Thoracic aorta (tissue), 2 donors: Measurements from ENCODE around the gene RSRC1. TPM values are rescaled to one million over a fixed set of nuclear protein-coding genes. Genes with fewer than 3 reads are reported as not detected.

Experiments used
- ATAC-seq: fragments of 150-250 bp; one replicate; pipeline ENCODE4 v1.8.0; 2017; ENCODE audit warnings: low read depth; ENCODE audit not compliant: insufficient number of reproducible peaks, low FRiP score
- DNase-seq: peaks from one replicate; pipeline ENCODE4 v3.0.0-alpha.2; 2020; ENCODE audit warnings: low spot score
- H3K27ac ChIP-seq, 2 donors: fragments of 200-600 bp; sonication (generic); 1 replicate in 1 of 2; 2 replicates in 1 of 2; pipeline ENCODE4 v1.5.1; 2016; ENCODE audit warnings: mild to moderate bottlenecking in 2 of 2, moderate library complexity in 2 of 2
- H3K27me3 ChIP-seq: fragments of 200-600 bp; sonication (generic); replicated peaks from 2 replicates; pipeline ENCODE4 v1.6.0; 2016; ENCODE audit warnings: mild to moderate bottlenecking; ENCODE audit not compliant: insufficient read depth
- H3K36me3 ChIP-seq: fragments of 200-600 bp; sonication (generic); one replicate; pipeline ENCODE4 v1.5.1; 2016
- H3K4me1 ChIP-seq, 2 donors: fragments of 200-600 bp; sonication (generic); 1 replicate in 1 of 2; 2 replicates in 1 of 2; pipeline versions ENCODE4 v1.5.1 to v1.6.0; 2016; ENCODE audit warnings: low read depth in 2 of 2, mild to moderate bottlenecking in 1 of 2; ENCODE audit not compliant: control insufficient read depth in 1 of 2
- H3K4me3 ChIP-seq: fragments of 200-600 bp; sonication (generic); 2 replicates; pipeline ENCODE4 v1.5.1; 2016; ENCODE audit warnings: mild to moderate bottlenecking
- H3K9me3 ChIP-seq: fragments of 200-600 bp; sonication (generic); 2 replicates; pipeline ENCODE4 v1.5.1; 2016
- total RNA-seq, 2 donors: library from RNA; depleted of rRNA; stranded (reverse); fragments of >200 nt; gene quantifications; one replicate each; pipeline versions ENCODE4 v1.1.0 to v1.2.3, GENCODE V29; 2016
- TF ChIP-seq, protein P1 (sequence below): fragments of 200-600 bp; sonication (generic); IDR thresholded peaks from one replicate; pipeline ENCODE4 v1.5.1; 2019; ENCODE audit warnings: antibody characterized with exemption

Gene RSRC1
- total RNA-seq, 2 donors from 2014 or later, result 26.6 to 39.5 TPM

GRCh38 chr3:158084651-158085050 lies 25.2 kb upstream of the RSRC1 start:
- no peaks in the 10 kb centered on the region for H3K9me3 ChIP-seq
- H3K27ac ChIP-seq, result no peak overlapping the region
- H3K27me3 ChIP-seq, result peaks cover 7% of the 10 kb centered on the region
- no peak for DNase-seq
- ATAC-seq, result no peak
- no peaks in the 10 kb centered on the region for H3K4me1 ChIP-seq
- H3K4me3 ChIP-seq, result no peak overlapping the region
- TF ChIP-seq, protein P1, sequence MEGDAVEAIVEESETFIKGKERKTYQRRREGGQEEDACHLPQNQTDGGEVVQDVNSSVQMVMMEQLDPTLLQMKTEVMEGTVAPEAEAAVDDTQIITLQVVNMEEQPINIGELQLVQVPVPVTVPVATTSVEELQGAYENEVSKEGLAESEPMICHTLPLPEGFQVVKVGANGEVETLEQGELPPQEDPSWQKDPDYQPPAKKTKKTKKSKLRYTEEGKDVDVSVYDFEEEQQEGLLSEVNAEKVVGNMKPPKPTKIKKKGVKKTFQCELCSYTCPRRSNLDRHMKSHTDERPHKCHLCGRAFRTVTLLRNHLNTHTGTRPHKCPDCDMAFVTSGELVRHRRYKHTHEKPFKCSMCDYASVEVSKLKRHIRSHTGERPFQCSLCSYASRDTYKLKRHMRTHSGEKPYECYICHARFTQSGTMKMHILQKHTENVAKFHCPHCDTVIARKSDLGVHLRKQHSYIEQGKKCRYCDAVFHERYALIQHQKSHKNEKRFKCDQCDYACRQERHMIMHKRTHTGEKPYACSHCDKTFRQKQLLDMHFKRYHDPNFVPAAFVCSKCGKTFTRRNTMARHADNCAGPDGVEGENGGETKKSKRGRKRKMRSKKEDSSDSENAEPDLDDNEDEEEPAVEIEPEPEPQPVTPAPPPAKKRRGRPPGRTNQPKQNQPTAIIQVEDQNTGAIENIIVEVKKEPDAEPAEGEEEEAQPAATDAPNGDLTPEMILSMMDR, result no peak
- no peaks in the 10 kb centered on the region for H3K36me3 ChIP-seq

DNA sequence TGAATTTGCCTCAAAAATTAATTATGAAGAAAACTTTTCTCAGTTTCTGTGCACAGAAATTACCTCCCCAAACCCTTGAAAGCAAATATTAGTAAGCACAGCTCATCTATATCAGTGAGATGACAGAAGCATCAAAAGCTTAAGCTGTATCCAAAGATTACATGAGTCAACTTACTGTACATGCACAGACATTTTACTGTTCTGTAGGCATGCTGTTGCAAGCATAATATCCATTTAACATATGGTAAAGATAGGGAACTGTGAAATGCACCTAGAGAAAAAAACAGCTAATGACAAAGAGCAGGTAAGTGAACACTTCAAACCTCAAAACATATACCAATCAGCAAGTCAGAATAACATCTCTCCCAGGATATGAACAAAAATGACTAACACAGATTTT lies 24.5 kb upstream of the RSRC1 start:
- Histone ChIP-seq H3K4me3 (no peak overlapping the region), H3K27ac (no peak overlapping the region), H3K27me3 (peaks cover 7% of the 10 kb centered on the region), H3K4me1 (no peaks in the 10 kb centered on the region), H3K9me3 (no peaks in the 10 kb centered on the region), H3K36me3 (no peaks in the 10 kb centered on the region)
- TF ChIP-seq, protein P1, result no peak
- ATAC-seq (no peak), DNase-seq (no peak)

DNA sequence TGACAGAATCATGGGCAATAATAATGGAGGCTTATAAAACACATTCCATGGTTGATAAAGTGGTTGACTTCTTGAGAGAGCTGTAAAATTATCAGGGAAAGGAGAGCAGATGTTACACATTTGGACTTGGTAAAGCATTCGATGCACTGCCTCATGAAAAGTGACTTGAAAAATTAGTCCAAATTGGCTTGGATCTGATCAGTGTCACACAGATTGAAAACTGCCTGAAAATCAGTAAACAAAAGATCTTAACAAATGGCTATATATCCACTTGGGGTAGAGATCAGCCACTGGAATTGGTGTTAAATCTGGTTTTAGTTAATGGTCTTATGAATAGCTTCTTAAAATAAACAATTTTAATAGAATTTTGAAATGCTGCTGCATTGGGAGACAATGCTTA lies 24.0 kb upstream of the RSRC1 start:
- Histone ChIP-seq H3K27ac (no peak overlapping the region), H3K9me3 (no peaks in the 10 kb centered on the region), H3K4me3 (no peak overlapping the region), H3K27me3 (peaks cover 7% of the 10 kb centered on the region), H3K36me3 (no peaks in the 10 kb centered on the region), H3K4me1 (no peaks in the 10 kb centered on the region)
- DNase-seq (no peak), ATAC-seq (no peak)
- TF ChIP-seq, protein P1, result no peak

DNA sequence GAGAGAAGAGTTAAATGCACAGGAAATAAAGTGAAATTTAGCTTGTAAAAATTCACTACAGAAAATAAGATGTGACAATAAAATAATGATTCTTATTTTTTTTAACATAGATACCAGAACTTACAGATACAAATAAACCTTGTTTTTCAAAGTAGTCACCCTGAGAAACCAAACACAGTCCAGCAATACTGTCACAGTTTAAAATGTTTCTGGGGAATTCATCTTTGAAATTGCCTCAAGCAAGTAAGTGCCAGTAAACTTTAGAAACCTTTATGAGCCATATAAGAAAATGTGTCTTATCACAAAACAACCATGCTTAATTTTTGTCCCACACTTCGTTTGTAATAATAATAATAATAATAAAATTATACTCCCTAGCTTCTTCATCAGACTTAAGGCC lies 23.5 kb upstream of the RSRC1 start:
- no peak for ATAC-seq
- H3K27ac ChIP-seq, result no peak overlapping the region
- H3K4me3 ChIP-seq, result no peak overlapping the region
- H3K4me1 ChIP-seq, result no peaks in the 10 kb centered on the region
- no peaks in the 10 kb centered on the region for H3K36me3 ChIP-seq
- H3K27me3 ChIP-seq, result peaks cover 7% of the 10 kb centered on the region
- TF ChIP-seq, protein P1, result no peak
- no peak for DNase-seq
- no peaks in the 10 kb centered on the region for H3K9me3 ChIP-seq

GRCh38 chr3:158086776-158087175 lies 23.1 kb upstream of the RSRC1 start:
- DNase-seq (no peak), ATAC-seq (no peak)
- no peak overlapping the region for H3K27ac ChIP-seq
- TF ChIP-seq, protein P1, result no peak
- H3K9me3 ChIP-seq, result no peaks in the 10 kb centered on the region
- no peak overlapping the region for H3K4me3 ChIP-seq
- no peaks in the 10 kb centered on the region for H3K4me1 ChIP-seq
- H3K36me3 ChIP-seq, result no peaks in the 10 kb centered on the region
- peaks cover 7% of the 10 kb centered on the region for H3K27me3 ChIP-seq
